HEK293 (cell line): ENCODE results near the gene LDLRAD4.

ENCODE experiments used
- MEIS1 ChIP-seq: sonication (generic); formaldehyde crosslinking; IDR thresholded peaks from 2 replicates; pipeline ENCODE4 v1.8.1; 2022; ENCODE audit warnings: missing genetic modification reagents, mild to moderate bottlenecking, borderline replicate concordance
- SP2 ChIP-seq: fragments of 450-650 bp; formaldehyde crosslinking; IDR thresholded peaks from 2 replicates; pipeline ENCODE4 v1.5.1; 2016; ENCODE audit warnings: missing biosample characterization, missing genetic modification characterization
- ZFP41 ChIP-seq: fragments of 450-650 bp; formaldehyde crosslinking; IDR thresholded peaks from 2 replicates; pipeline ENCODE4 v1.5.1; 2016; ENCODE audit warnings: missing biosample characterization, missing genetic modification characterization, borderline replicate concordance
- ZIC2 ChIP-seq: fragments of 450-650 bp; formaldehyde crosslinking; IDR thresholded peaks from 2 replicates; pipeline ENCODE4 v1.5.1; 2016; ENCODE audit warnings: missing biosample characterization, missing genetic modification characterization
- ZNF184 ChIP-seq: fragments of 450-650 bp; IDR thresholded peaks from 2 replicates; pipeline ENCODE4 v1.5.1; 2018; ENCODE audit warnings: missing biosample characterization, mild to moderate bottlenecking, missing genetic modification characterization
- ZNF24 ChIP-seq: fragments of 450-650 bp; formaldehyde crosslinking; IDR thresholded peaks from 2 replicates; pipeline ENCODE4 v1.5.1; 2016; ENCODE audit warnings: missing biosample characterization, missing genetic modification characterization
- ZNF501 ChIP-seq: fragments of 450-650 bp; formaldehyde crosslinking; IDR thresholded peaks from 2 replicates; pipeline ENCODE4 v1.5.1; 2016; ENCODE audit warnings: missing biosample characterization, missing genetic modification characterization
- ZNF549 ChIP-seq: fragments of 450-650 bp; IDR thresholded peaks from 2 replicates; pipeline ENCODE4 v1.5.1; 2018; ENCODE audit warnings: missing biosample characterization, missing genetic modification characterization, mild to moderate bottlenecking, inconsistent platforms, moderate library complexity
- TF ChIP-seq, protein P1 (sequence below): fragments of 450-650 bp; formaldehyde crosslinking; IDR thresholded peaks from 2 replicates; pipeline ENCODE4 v1.5.1; 2016; ENCODE audit warnings: missing biosample characterization, missing genetic modification characterization
- TF ChIP-seq, protein P2 (sequence below): fragments of 450-650 bp; formaldehyde crosslinking; IDR thresholded peaks from 2 replicates; pipeline ENCODE4 v1.5.1; 2016; ENCODE audit warnings: missing biosample characterization, missing genetic modification characterization

DNA sequence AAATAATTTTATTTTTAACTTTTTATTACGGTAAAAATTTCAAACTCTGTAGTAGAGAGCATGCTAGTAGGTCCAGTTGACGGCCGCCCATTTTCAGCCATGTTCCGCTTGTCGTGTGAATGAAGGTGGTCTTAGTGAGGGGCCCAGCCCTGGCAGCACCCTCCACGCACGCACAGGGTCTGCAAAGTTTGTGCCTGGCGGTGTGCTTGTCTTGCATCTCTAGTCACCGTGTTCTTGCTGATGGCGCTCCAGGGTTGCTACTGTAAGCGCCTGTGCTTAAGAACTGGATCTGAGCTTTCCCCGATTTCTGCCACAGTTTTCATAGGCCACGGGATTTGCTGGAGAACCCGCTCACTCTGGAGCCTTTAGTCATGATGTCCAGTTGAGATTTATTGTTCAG lies 28.9 kb downstream of the LDLRAD4 start:
- TF ChIP-seq SP2 (tag by site-specific recombination) = no peak
- TF ChIP-seq ZNF501 (tag by site-specific recombination) = no peak
- TF ChIP-seq, protein P1, sequence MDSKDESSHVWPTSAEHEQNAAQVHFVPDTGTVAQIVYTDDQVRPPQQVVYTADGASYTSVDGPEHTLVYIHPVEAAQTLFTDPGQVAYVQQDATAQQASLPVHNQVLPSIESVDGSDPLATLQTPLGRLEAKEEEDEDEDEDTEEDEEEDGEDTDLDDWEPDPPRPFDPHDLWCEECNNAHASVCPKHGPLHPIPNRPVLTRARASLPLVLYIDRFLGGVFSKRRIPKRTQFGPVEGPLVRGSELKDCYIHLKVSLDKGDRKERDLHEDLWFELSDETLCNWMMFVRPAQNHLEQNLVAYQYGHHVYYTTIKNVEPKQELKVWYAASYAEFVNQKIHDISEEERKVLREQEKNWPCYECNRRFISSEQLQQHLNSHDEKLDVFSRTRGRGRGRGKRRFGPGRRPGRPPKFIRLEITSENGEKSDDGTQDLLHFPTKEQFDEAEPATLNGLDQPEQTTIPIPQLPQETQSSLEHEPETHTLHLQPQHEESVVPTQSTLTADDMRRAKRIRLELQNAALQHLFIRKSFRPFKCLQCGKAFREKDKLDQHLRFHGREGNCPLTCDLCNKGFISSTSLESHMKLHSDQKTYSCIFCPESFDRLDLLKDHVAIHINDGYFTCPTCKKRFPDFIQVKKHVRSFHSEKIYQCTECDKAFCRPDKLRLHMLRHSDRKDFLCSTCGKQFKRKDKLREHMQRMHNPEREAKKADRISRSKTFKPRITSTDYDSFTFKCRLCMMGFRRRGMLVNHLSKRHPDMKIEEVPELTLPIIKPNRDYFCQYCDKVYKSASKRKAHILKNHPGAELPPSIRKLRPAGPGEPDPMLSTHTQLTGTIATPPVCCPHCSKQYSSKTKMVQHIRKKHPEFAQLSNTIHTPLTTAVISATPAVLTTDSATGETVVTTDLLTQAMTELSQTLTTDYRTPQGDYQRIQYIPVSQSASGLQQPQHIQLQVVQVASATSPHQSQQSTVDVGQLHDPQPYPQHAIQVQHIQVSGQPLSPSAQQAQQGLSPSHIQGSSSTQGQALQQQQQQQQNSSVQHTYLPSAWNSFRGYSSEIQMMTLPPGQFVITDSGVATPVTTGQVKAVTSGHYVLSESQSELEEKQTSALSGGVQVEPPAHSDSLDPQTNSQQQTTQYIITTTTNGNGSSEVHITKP (tag by site-specific recombination) = no peak
- TF ChIP-seq MEIS1 = no peak
- TF ChIP-seq ZNF549 (tag by site-specific recombination) = no peak
- TF ChIP-seq, protein P2, sequence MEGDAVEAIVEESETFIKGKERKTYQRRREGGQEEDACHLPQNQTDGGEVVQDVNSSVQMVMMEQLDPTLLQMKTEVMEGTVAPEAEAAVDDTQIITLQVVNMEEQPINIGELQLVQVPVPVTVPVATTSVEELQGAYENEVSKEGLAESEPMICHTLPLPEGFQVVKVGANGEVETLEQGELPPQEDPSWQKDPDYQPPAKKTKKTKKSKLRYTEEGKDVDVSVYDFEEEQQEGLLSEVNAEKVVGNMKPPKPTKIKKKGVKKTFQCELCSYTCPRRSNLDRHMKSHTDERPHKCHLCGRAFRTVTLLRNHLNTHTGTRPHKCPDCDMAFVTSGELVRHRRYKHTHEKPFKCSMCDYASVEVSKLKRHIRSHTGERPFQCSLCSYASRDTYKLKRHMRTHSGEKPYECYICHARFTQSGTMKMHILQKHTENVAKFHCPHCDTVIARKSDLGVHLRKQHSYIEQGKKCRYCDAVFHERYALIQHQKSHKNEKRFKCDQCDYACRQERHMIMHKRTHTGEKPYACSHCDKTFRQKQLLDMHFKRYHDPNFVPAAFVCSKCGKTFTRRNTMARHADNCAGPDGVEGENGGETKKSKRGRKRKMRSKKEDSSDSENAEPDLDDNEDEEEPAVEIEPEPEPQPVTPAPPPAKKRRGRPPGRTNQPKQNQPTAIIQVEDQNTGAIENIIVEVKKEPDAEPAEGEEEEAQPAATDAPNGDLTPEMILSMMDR (tag by site-specific recombination) = no peak
- no peak for TF ChIP-seq ZNF24 (tag by site-specific recombination)
- no peak for TF ChIP-seq ZIC2 (tag by site-specific recombination)
- TF ChIP-seq ZNF184 = no peak
- TF ChIP-seq ZFP41 (tag by site-specific recombination) = no peak
